A549 (cell line): ENCODE data around the gene GSTM2.

Experiments
- CTCF ChIP-seq: fragments of >200 bp; sonication (Bioruptor Twin); formaldehyde crosslinking; IDR thresholded peaks from 3 replicates; pipeline ENCODE4 v1.5.1; 2016
- EP300 ChIP-seq, 2 experiments: fragments of >200 bp; sonication (Bioruptor Twin); formaldehyde crosslinking; IDR thresholded peaks; 2 replicates in 1 of 2; 3 replicates in 1 of 2; pipeline ENCODE4 v1.6.1; 2016 to 2017
- HOXA7 ChIP-seq: fragments of 250-450 bp; sonication (Bioruptor Pico); IDR thresholded peaks from 2 replicates; pipeline ENCODE4 v1.5.0; 2020; ENCODE audit warnings: mild to moderate bottlenecking, moderate library complexity
- MAFK ChIP-seq: fragments of 450-650 bp; IDR thresholded peaks from 2 replicates; pipeline ENCODE4 v1.6.1; 2014; ENCODE audit not compliant: partially characterized antibody
- MAX ChIP-seq: IDR thresholded peaks from 2 replicates; pipeline ENCODE4 v1.6.1; 2012
- ZNF302 ChIP-seq: fragments of 250-450 bp; sonication (Bioruptor Pico); IDR thresholded peaks from 2 replicates; pipeline ENCODE4 v1.9.0; 2021; ENCODE audit warnings: inconsistent platforms, mild to moderate bottlenecking, moderate library complexity

- TF ChIP-seq EP300 (IDR thresholded peaks at IDR 0.05) (no peak), MAX (no peak), ZNF302 (CRISPR knock-in tag) (no peak), CTCF (no peak), HOXA7 (CRISPR knock-in tag) (no peak), MAFK (no peak)
Measured at GRCh38 chr1:109641861-109642260, 26.0 kb upstream of the GSTM2 start.
